HG03025 (cell line): ENCODE data around the gene RNF4.
"Not testable (repeated sequence)": the region's sequence is repeated elsewhere in the genome, so short reads cannot be mapped to it uniquely, and the experiment has no call there.

Experiments used
- ATAC-seq: cut with Tn5 transposase; IDR thresholded peaks from one replicate; pipeline ENCODE4 v1.9.1; 2021; ENCODE audit warnings: mild to moderate bottlenecking, moderate library complexity; ENCODE audit not compliant: unreplicated experiment, low FRiP score

RNF4 gene

GRCh38 chr4:2457481-2458295 lies 11.2 kb upstream of the RNF4 start:
- ATAC-seq, result no peak

- ATAC-seq, result no peak
Observed at GRCh38 chr4:2458546-2459491, 10.1 kb upstream of the RNF4 start.

- no peak for ATAC-seq
Observed at GRCh38 chr4:2459589-2460349, 9.1 kb upstream of the RNF4 start.

GRCh38 chr4:2461246-2461960 lies 7.5 kb upstream of the RNF4 start:
- no peak for ATAC-seq

- peak; percentile 74 for ATAC-seq
Observed at GRCh38 chr4:2462218-2462991, 6.5 kb upstream of the RNF4 start.

- ATAC-seq, result no peak
Observed at GRCh38 chr4:2462992-2463762, 5.7 kb upstream of the RNF4 start.

GRCh38 chr4:2465032-2465431 lies 3.9 kb upstream of the RNF4 start:
- no peak for ATAC-seq

- ATAC-seq, result not testable (repeated sequence)
Observed at GRCh38 chr4:2465544-2465943, 3.4 kb upstream of the RNF4 start.

GRCh38 chr4:2469192-2469984 lies 482 bp downstream of the RNF4 start:
- peak; percentile 36 for ATAC-seq

- no peak for ATAC-seq
Observed at GRCh38 chr4:2470791-2471190, 1.9 kb downstream of the RNF4 start.

GRCh38 chr4:2472187-2472586 lies 3.3 kb downstream of the RNF4 start:
- no peak for ATAC-seq

- no peak for ATAC-seq
Observed at GRCh38 chr4:2478229-2478628, 9.3 kb downstream of the RNF4 start.

GRCh38 chr4:2480649-2481048 lies 11.7 kb downstream of the RNF4 start:
- no peak for ATAC-seq

GRCh38 chr4:2482192-2482591 lies 13.3 kb downstream of the RNF4 start:
- ATAC-seq, result no peak

GRCh38 chr4:2482693-2483092 lies 13.8 kb downstream of the RNF4 start:
- no peak for ATAC-seq

GRCh38 chr4:2483237-2483636 lies 14.3 kb downstream of the RNF4 start:
- ATAC-seq, result no peak

- no peak for ATAC-seq
Observed at GRCh38 chr4:2484185-2484584, 15.3 kb downstream of the RNF4 start.

- peak; percentile 67 for ATAC-seq
Observed at GRCh38 chr4:2484993-2485392, 16.1 kb downstream of the RNF4 start.
